Measurements from ENCODE around the gene CCPG1.

DNA sequence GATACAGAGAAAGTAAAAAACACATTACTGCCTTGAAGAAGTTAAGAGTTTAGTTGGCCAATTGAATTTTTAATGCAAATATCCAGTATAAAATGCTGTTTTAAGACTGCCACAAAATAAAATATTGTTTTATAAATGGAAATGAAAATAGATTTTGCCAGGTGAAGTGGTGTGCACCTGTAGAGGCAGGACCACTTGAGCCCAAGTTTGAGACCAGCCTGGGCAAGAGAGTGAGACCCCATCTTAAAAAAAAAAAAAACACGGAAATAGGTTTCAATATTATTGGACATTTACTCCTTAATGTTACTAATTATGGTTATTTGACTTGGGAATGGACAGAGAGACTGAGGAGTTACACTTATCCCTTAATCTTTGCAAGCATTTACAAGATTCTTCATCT lies 87.2 kb downstream of the CCPG1 start:
- TF ChIP-seq, protein P1, sequence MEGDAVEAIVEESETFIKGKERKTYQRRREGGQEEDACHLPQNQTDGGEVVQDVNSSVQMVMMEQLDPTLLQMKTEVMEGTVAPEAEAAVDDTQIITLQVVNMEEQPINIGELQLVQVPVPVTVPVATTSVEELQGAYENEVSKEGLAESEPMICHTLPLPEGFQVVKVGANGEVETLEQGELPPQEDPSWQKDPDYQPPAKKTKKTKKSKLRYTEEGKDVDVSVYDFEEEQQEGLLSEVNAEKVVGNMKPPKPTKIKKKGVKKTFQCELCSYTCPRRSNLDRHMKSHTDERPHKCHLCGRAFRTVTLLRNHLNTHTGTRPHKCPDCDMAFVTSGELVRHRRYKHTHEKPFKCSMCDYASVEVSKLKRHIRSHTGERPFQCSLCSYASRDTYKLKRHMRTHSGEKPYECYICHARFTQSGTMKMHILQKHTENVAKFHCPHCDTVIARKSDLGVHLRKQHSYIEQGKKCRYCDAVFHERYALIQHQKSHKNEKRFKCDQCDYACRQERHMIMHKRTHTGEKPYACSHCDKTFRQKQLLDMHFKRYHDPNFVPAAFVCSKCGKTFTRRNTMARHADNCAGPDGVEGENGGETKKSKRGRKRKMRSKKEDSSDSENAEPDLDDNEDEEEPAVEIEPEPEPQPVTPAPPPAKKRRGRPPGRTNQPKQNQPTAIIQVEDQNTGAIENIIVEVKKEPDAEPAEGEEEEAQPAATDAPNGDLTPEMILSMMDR (IDR thresholded peaks at IDR 0.05; ENCODE audit: insufficient read depth, low read depth, low read length): no peak
- TF ChIP-seq EZH2 (IDR thresholded peaks at IDR 0.05; ENCODE audit: insufficient read depth, low read length): no peak

All from astrocyte (in vitro differentiated cells and primary cell).